ENCODE results near the gene HDLBP.
"Not testable (repeated sequence)": the region's sequence is repeated elsewhere in the genome, so short reads cannot be mapped to it uniquely, and the experiment has no call there.

Gene HDLBP

DNA sequence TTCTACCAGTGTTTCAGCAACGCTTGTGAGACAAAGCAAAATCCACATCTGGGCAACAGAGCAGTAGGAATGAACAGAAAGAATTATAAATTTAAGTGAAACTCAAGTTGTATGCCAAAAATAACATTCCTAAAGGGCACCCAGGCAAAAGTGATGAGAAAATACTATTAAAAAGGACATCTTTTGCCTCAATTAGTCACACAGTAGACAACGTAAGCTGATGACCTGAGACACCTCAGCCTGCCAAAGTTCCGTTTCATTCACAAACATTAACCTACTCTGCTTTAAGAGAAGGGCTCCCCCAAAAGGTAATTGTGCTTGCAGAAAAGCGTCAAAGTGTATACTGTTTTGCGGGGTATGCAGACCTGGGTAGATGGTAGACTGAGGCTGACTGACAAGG, 7.2 kb downstream of the HDLBP start:
- no peak for DNase-seq (ENCODE audit: low spot score)

DNA sequence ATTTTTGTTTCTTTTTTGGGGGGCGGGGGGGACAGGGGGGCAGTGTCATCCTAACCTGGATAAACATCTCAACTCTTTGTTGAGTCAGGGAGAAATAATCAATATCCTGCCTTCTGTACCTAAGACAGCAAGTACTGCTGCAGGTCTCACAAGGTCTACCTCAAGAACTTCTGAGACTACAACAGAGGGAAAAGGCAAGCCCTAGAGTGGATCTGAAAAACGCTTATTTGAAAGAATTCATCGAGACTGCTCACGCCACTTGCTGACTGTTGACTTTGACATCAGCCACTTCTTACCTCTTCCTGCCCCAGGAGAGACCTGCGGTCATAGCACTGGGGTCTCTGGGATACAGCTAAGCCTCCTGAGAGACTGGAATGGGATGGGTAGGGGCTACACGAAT, 8.4 kb downstream of the HDLBP start:
- no peak for DNase-seq (ENCODE audit: low spot score)

DNA sequence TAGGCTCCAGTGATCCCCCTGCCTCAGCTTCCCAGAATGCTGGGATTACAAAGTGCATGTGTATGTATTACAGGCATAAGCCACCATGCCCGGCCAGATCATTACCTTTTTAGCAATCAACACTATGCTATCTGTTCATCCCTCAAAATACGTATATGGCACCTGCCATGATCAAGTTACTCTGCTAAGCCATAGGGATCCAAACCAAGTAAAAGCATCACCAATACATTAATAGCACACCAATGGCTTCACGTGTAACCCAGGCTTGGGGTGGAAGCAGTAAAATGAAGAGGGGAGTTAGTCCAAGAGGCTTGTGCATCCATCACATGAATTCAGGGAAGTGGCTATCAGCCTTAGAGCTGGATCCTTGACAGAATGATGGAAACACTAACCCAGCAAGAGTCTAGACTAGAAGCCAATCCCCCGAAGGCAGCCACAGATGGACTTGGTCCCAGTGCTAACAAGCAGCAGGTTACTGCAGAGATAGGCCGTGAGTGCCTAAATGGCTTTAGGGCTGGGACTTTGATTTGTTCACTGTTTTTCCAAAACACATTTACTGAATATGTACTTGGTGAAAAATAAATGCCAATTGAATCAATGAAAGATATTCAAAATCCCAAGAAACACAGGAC, 11.3 kb downstream of the HDLBP start:
- no peak for DNase-seq (ENCODE audit: low spot score)

DNA sequence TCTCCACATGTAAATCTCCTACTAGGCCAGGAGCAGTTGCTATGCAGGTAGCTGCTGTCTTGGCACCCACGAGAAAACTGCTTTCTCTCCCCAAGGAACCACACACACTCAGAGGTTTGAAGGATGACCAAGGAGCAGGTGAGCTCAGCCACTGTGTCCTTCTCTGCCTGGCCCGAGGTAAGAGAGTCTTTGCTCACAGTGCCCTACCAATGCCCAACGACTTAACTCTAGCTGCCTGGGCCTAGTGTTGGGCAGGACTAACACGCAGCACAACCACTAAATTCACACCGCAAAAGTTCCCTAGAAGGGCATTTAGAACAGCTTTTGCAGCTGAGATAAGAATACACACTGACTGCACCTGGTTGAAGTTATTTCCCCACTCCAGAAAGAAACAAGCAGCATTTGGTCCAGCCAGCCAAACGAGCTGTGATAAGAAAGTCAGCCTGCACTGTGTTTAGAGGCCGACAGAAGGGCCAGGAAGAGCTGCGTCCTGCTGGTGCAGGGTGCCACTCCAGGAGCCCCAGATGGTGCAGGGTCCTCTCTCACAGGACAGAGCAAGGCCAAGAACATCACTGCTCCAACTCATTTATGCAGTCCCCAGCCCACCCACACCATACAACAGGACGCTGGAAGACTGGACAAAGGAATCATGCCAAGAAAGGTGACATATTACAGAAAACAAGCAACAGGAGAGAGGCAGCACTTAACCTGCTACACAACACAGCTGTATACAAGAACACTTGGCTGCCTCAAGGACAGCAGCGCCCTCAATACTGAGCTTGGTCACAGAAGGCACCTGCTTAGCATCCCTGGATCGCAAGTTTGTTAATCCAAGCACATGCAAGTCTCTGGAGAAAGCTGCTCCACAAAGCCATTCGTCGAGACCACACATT, 12.5 kb downstream of the HDLBP start:
- DNase-seq (ENCODE audit: low spot score), result no peak

DNA sequence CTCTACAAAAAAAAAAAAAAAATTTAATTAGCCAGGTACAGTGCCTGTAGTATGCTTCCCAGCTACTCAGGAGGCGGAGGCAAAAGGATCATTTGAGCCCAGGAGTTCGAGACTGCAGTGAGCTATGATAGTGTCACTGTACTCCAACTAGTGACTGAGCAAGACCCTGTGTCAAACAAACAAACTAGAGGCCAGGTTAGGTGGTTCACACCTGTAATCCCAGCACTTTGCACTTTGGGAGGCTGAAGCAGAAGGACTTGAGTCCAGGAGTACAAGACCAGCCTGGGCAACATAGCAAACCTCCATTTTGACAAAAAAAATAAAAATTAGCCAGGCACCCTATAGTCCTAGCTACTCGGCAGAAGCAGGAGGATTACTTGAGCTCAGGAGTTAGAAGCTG, 13.4 kb downstream of the HDLBP start:
- no peak for DNase-seq (ENCODE audit: low spot score)

DNA sequence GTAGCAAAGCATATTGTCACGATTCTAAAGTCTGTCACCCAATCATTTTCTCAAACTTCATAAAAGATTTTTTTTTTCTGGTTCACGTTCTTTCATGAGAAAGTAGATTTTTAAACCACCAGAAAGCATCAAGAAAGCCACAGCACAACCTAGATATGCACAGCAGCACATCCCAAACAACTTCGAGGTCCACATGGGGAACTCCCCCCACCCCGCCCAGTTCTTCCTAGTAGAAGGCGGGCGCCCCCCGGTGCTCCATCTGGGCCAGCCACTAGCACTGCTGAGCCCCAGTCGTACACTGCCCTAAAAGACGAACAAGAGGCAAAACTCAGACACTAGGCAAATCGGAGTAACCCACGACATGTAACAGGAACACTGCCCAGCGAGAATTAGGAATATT, 15.5 kb downstream of the HDLBP start:
- DNase-seq (ENCODE audit: low spot score), result no peak

DNA sequence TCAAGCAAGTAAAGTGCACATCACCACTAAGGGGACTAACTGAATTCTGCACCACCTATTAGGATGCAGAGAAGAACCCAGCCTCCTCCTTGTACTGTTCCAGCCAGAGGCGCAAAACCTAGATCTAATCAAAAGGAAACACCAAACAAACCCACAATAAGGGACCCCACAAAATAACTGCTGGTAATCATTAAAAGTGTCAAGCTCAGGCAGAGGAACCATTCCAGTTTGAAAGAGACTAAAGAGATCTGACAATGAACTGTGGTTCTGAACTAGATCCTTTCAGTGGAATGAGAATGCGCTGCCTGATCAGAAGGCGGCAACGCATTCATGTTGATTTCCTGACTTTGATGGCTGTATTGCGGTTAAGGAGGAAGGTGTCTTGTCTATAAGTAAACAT, 16.8 kb downstream of the HDLBP start:
- DNase-seq (ENCODE audit: low spot score), result no peak

DNA sequence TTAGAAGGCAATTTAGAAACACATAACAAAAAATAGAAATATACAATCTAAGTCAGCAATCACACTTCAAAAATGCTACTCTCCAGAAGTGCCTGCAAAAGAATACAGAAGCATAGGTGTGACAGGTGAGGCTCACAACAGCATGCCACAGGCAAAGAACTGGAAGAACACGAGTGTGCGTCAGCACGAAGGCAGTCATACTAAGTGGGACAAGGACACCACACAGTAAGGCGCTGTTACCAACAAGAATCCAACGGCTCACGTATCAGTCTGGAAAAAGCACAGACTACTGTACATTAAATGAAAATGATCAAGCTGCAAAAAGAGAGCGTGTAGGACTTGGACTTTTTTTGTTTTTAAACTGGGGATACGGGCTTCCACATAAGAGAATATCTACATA, 18.7 kb downstream of the HDLBP start:
- no peak for DNase-seq (ENCODE audit: low spot score)

GRCh38 chr2:241295326-241296095, 20.0 kb downstream of the HDLBP start:
- DNase-seq (ENCODE audit: low spot score), result no peak

- DNase-seq (ENCODE audit: low spot score), result not testable (repeated sequence)
Observed at GRCh38 chr2:241293378-241293797, 22.1 kb downstream of the HDLBP start.

DNA sequence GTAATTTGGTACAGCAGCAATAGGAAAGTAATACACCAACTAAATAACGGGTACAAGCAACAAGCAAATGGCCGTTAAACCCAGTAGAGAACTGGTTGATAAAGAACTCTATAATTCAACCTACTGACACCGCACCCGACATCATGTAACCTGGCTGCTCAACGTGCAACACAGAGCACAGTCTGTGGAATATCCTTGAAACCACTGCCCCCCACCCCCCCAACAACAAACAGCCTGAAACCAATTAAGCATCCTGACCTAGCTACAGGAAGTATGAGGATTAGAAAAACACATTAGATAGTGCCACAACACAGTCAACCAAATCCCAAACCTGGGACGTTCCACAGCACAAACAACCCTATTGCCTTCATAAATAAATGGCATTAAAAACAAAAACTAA, 23.5 kb downstream of the HDLBP start:
- no peak for DNase-seq (ENCODE audit: low spot score)

- DNase-seq (ENCODE audit: low spot score), result no peak
Observed at GRCh38 chr2:241291153-241291552, 24.3 kb downstream of the HDLBP start.

- no peak for DNase-seq (ENCODE audit: low spot score)
Observed at GRCh38 chr2:241289597-241289996, 25.9 kb downstream of the HDLBP start.

DNA sequence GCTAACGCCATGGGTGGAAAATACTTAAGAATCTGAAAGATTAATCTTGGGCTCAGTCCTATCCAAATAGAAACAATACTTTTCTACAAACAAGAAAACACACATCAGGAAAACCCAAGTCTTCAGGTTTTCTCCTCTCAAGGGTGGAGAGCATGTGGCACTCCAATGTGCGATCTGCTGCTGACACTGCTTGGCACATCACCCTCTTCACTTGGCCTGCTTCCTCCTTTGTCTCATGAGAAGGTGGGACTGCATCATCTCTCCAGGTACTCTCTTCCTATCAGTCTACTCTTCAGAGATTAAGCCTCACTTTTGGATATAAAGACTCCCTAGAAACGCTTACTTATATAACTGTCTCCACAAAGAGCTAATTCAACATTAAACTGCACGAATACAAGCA, 26.4 kb downstream of the HDLBP start:
- DNase-seq (ENCODE audit: low spot score), result no peak

GRCh38 chr2:241288324-241288888, 27.1 kb downstream of the HDLBP start:
- DNase-seq (ENCODE audit: low spot score), result no peak

DNA sequence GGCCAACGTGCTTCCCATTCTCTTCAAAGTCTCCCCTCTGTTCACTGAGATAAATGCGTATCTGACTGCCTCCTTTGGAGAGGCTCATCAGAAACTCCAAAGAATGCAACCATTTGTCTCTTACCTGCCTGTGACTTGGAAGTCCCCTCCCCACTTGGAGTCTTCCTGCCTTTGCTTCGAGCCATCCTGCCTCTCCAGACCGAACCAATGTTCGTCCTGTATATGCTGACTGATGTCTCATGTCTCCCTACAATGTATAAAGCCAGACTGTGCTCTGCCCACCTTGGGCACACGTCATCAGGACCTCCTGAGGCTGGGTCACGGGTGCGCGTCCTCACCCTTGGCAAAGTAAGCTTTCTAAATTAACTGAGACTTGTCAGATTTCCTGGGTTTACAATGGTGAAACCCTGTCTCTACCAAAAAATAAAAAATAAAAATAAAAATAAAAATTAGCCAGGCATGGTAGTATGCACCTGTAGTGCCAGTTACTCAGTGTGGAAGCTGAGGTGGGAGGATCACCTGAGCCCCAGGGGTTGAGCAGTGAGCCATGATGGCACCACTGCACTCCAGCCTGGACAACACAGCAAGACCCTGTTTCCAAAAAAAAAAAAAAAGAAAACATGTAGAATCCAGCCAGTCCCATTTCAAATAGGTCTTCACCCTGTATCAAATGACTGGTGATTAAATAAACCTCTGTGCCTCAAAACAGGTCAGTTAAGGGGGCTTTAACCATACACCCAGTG, 29.0 kb downstream of the HDLBP start:
- no peak for DNase-seq (ENCODE audit: low spot score)

- no peak for DNase-seq (ENCODE audit: low spot score)
Observed at GRCh38 chr2:241285596-241285995, 29.9 kb downstream of the HDLBP start.

GRCh38 chr2:241282555-241282954, 32.9 kb downstream of the HDLBP start:
- no peak for DNase-seq (ENCODE audit: low spot score)

- DNase-seq (ENCODE audit: low spot score), result no peak
Observed at GRCh38 chr2:241280291-241280690, 35.2 kb downstream of the HDLBP start.

- DNase-seq (ENCODE audit: low spot score), result no peak
Observed at GRCh38 chr2:241279828-241280227, 35.6 kb downstream of the HDLBP start.

- DNase-seq (ENCODE audit: low spot score), result no peak
Observed at GRCh38 chr2:241279413-241279812, 36.1 kb downstream of the HDLBP start.

DNA sequence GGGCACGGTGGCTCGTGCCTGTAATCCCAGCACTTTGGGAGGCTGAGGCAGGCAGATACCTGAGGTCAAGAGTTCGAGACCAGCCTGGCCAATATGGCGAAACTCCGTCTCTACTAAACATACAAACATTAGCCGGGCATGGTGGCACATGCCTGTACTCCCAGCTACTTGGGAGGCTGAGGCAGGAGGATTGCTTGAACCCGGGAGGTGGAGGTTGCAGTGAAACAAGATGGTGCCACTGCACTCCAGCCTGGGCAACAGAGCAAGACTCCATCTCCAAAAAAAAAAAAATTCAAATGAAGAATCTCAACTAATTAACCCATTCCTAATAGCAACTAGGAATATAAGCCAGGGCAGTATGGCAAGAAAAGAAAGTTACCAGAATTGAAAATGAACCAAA, 37.2 kb downstream of the HDLBP start:
- DNase-seq (ENCODE audit: low spot score), result not testable (repeated sequence)

All from D341Med (cell line).